Cardiac fibroblast (primary cell): Measurements from ENCODE around the gene SLC26A8.
A peak's percentile ranks its signal among the peaks of the same experiment; 100 is the strongest.
"Not testable (repeated sequence)": the region's sequence is repeated elsewhere in the genome, so short reads cannot be mapped to it uniquely, and the experiment has no call there.

ENCODE experiments used
- DNase-seq, 2 donors: peaks; one replicate each; pipeline versions ENCODE4 v3.0.0 to v3.0.0-alpha.2; 2010; ENCODE audit warnings: low read depth in 2 of 2
- H3K4me3 ChIP-seq, 2 donors: replicated peaks in 1 of 2; 1 replicate in 1 of 2; 2 replicates in 1 of 2; pipeline ENCODE4 v1.5.1; 2011; ENCODE audit warnings: low read depth in 2 of 2, low read length in 2 of 2, mild to moderate bottlenecking in 2 of 2, moderate library complexity in 1 of 2
- CTCF ChIP-seq: IDR thresholded peaks from one replicate; pipeline ENCODE4 v1.5.1; 2011; ENCODE audit warnings: low read depth, mild to moderate bottlenecking, low read length, inconsistent platforms

Gene SLC26A8

DNA sequence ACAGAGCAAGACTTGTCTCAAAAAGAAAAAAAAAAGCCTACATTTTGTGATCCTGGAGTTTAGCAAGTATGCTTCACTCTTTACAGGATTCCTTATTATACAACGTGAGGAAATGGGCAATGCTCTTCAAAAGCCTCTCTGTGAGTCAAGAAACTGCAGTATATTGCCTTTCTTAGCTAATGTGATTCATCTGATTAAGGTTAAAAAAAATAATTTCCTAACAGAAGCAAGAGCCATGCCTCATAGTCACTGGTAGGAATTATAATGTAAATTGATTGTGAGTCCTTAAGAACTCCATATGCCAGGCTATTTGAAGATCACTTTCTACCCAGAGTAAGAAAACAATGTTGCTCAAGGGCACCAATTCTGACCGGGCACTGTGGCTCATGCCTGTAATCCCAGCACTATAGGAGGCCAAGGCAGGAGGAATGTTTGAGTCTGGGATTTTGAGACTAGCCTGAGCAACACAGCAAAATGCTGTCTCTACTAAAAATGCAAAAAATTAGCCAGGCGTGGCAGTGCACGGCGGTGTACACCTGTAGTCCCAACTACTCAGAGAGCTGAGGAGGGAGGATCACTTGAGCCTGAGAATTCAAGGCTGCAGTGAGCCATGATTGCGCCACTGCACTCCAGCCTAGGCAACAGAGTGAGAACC is 43.3 kb downstream of the SLC26A8 start:
- peak in 1 of 2 donors; percentile 5 for DNase-seq
- no peak overlapping the region for H3K4me3 ChIP-seq
- no peak for TF ChIP-seq CTCF

- not testable (repeated sequence) for DNase-seq, H3K4me3 ChIP-seq
Measured at GRCh38 chr6:35980126-35980525, 44.3 kb downstream of the SLC26A8 start.

DNA sequence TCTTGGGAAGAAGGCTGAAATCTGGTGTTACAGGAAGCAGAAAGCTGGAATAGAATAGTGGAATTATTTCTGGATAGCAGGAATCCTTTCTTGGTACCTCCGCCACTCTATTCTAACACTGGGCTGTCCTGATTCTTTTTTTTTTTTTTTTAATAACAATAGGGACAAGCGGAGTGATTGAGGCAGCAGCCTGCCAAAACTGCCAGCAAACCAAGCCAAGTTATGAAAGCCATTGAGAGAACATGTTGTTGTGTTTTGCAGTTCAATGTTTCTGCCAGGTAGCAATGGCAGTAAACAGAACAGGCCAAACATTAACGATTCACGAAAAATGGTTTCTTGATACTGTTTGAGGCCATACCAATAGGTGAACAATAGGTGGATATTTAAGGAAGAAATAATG is 47.1 kb downstream of the SLC26A8 start:
- DNase-seq: no peak
- no peak for TF ChIP-seq CTCF
- no peak overlapping the region for H3K4me3 ChIP-seq

- H3K4me3 ChIP-seq: no peak overlapping the region
- no peak for TF ChIP-seq CTCF
- peak; percentile 5 to 7 for DNase-seq
Measured at GRCh38 chr6:35973670-35974222, 50.7 kb downstream of the SLC26A8 start.

GRCh38 chr6:35972471-35973367 is 51.7 kb downstream of the SLC26A8 start:
- no peak overlapping the region for H3K4me3 ChIP-seq
- peak; percentile 19 for TF ChIP-seq CTCF
- DNase-seq: peak in 1 of 2 donors; percentile 40

DNA sequence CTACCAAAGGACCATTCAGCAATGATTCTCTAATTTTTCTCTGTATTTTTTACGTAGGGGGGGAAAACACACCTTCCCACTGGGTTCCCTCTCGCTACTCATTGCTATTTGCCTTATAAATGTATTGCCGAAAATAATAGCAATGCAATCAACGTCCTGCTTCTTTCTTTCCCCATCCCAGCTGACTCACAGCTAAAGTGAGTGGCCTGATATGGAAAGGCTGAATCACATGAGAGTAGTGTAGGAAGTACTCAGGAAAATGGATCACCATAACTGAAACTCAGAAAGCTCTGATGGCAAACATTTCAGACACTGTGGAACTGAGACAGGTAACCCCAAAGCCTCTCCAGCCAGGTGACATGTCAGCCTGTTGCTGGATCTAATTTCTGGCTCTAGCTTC is 54.3 kb downstream of the SLC26A8 start:
- DNase-seq: peak; percentile 75 to 87
- TF ChIP-seq CTCF: no peak
- no peak overlapping the region for H3K4me3 ChIP-seq

- no peak for TF ChIP-seq CTCF
- H3K4me3 ChIP-seq: no peak overlapping the region
- DNase-seq: peak; percentile 10 to 33
Measured at GRCh38 chr6:35969646-35970045, 54.8 kb downstream of the SLC26A8 start.
